NT2/D1 (cell line): Measurements from ENCODE around the gene MOCS2.

Source experiments
- SUZ12 ChIP-seq: IDR thresholded peaks from 2 replicates; pipeline ENCODE4 v1.6.1; 2011; ENCODE audit not compliant: insufficient read length, insufficient read depth; ENCODE audit errors: extremely low read depth
- YY1 ChIP-seq: IDR thresholded peaks from 2 replicates; pipeline ENCODE4 v1.6.1; 2011; ENCODE audit not compliant: insufficient read length, insufficient read depth
- ZNF274 ChIP-seq: IDR thresholded peaks from 2 replicates; pipeline ENCODE4 v1.6.1; 2011; ENCODE audit warnings: mild to moderate bottlenecking, low read depth, low read length

DNA sequence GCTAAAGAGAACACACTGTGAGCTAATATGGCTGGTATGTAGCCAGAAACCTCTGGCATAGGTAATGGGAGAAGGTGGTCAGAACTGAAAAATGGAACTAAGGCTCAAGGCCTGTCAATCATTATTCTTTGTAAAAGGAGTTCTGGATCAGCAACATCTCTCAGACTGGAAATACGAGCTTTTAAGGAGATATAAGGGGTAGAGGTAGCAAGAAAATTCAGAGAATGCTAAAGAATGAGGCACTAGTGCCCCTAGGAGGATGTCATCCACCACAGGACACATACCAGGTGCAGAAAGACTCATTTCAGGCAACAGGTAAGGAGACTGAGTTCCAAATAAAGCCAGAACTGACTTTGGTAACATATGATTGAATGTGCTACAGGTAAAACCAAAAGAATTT is 18.9 kb upstream of the MOCS2 start:
- no peak for TF ChIP-seq YY1
- no peak for TF ChIP-seq ZNF274
- TF ChIP-seq SUZ12: no peak
